ENCODE data around the gene MDM4. TPM values are rescaled to one million over a fixed set of nuclear protein-coding genes. Genes with fewer than 3 reads are reported as not detected.

MDM4 gene
- total RNA-seq, 1 experiment from 2014 or later, result 42.1 TPM

- no peaks in the 10 kb centered on the region for H3K4me1 ChIP-seq (ENCODE audit: control insufficient read depth, insufficient read depth, low read length)
- ATAC-seq, result no peak
- no peak for TF ChIP-seq CTCF (IDR thresholded peaks at IDR 0.05)
- TF ChIP-seq SIN3A (IDR thresholded peaks at IDR 0.05; ENCODE audit: borderline replicate concordance, insufficient read depth, low read depth, low read length), result no peak
- H3K9me3 ChIP-seq (ENCODE audit: control insufficient read depth, insufficient read depth, low read depth, low read length), result no peaks in the 10 kb centered on the region
- no peak overlapping the region for H3K27ac ChIP-seq (ENCODE audit: low read length)
- no peak for DNase-seq (ENCODE audit: low read depth, low spot score)
- H3K4me3 ChIP-seq (ENCODE audit: low read depth in 2 of 2, low read length in 2 of 2), result no peak overlapping the region
- ChIA-PET CTCF (no interaction called here), POLR2A (no interaction called here)
- in situ Hi-C loops (cut with HindIII; ENCODE audit: low pct_unique_long_range_greater_than_20kb, low sequenced_read_pairs) (no loop called here), intact Hi-C loops (cut with micrococcal nuclease; ENCODE audit: unreplicated experiment) (no loop called here)
- H3K36me3 ChIP-seq (ENCODE audit: control insufficient read depth, insufficient read depth, low read length), result no peaks in the 10 kb centered on the region
- H3K27me3 ChIP-seq (ENCODE audit: control insufficient read depth, insufficient read depth, low read length), result no peaks in the 10 kb centered on the region
- no TSS peak for BruUV-seq (replicated peaks)
These were observed 83.4 kb downstream of the MDM4 start for GRCh38 chr1:204599596-204599995.

- ATAC-seq (no peak), DNase-seq (ENCODE audit: low read depth, low spot score) (no peak)
- in situ Hi-C loops (cut with HindIII; ENCODE audit: low pct_unique_long_range_greater_than_20kb, low sequenced_read_pairs) (no loop called here), intact Hi-C loops (cut with micrococcal nuclease; ENCODE audit: unreplicated experiment) (no loop called here)
- H3K27me3 ChIP-seq (ENCODE audit: control insufficient read depth, insufficient read depth, low read length), result no peaks in the 10 kb centered on the region
- no peak overlapping the region for H3K27ac ChIP-seq (ENCODE audit: low read length)
- BruUV-seq (replicated peaks), result no TSS peak
- H3K36me3 ChIP-seq (ENCODE audit: control insufficient read depth, insufficient read depth, low read length), result no peaks in the 10 kb centered on the region
- H3K4me3 ChIP-seq (ENCODE audit: low read depth in 2 of 2, low read length in 2 of 2), result no peak overlapping the region
- H3K9me3 ChIP-seq (ENCODE audit: control insufficient read depth, insufficient read depth, low read depth, low read length), result no peaks in the 10 kb centered on the region
- no peaks in the 10 kb centered on the region for H3K4me1 ChIP-seq (ENCODE audit: control insufficient read depth, insufficient read depth, low read length)
- TF ChIP-seq POLR2AphosphoS5 (IDR thresholded peaks at IDR 0.05; ENCODE audit: low read depth, low read length), result no peak
- TF ChIP-seq TCF7L2 (IDR thresholded peaks at IDR 0.05; ENCODE audit: low read depth, low read length), result no peak
- TF ChIP-seq SIN3A (IDR thresholded peaks at IDR 0.05; ENCODE audit: borderline replicate concordance, insufficient read depth, low read depth, low read length), result no peak
- no peak for TF ChIP-seq CTCF (IDR thresholded peaks at IDR 0.05)
- TF ChIP-seq REST (IDR thresholded peaks at IDR 0.05; ENCODE audit: insufficient read depth in 1 of 2, low read depth in 2 of 2, low read length in 1 of 2), result no peak
- POLR2A ChIA-PET, result no interaction called here
- CTCF ChIA-PET, result interaction anchor here (0.6 kb wide), 1 partner anchor 203 kb away, joined by 4 read pairs; no protein-coding TSS in a partner anchor
These were observed 84.0 kb downstream of the MDM4 start for GRCh38 chr1:204600203-204600602.
